Posterior vena cava (tissue), 2 donors: ENCODE measurements around the gene PLCXD3. TPM values are rescaled to one million over a fixed set of nuclear protein-coding genes. Genes with fewer than 3 reads are reported as not detected.

ENCODE experiments used
- DNase-seq: peaks from one replicate; pipeline ENCODE4 v3.0.0-alpha.2; 2020; ENCODE audit warnings: low spot score
- intact Hi-C, 2 donors: fragments of 100-400 bp; cut with DNase I; formaldehyde crosslinking; loops; one replicate each; pipeline versions ENCODE4 v1.14.1 to v1.14.2; 2022 to 2023
- total RNA-seq, 2 donors: library from RNA; stranded (reverse); fragmentation: NEBNext Ultra II Directional; extraction: Animal tissue kit (Norgen Biotek cat#: 25700); gene quantifications; one replicate each; pipeline ENCODE4 v1.2.1, GENCODE V29; 2021
- donor health status: DM: yes; HTN: yes; CAD: no.
- donor health status: DM: yes; HTN: yes; CAD: no.

Gene PLCXD3
- total RNA-seq, 2 donors from 2014 or later, result 22.0 to 24.4 TPM

- no peak for DNase-seq
- intact Hi-C loops, result loop anchor here in 1 of 2 donors (5.0 kb wide), 1 partner anchor 1159 kb away; no protein-coding TSS in a partner anchor
These were observed 244.0 kb downstream of the PLCXD3 start for GRCh38 chr5:41266377-41266776.

- no peak for DNase-seq
- intact Hi-C loops, result no loop called here
These were observed 246.4 kb downstream of the PLCXD3 start for GRCh38 chr5:41264019-41264418.

DNA sequence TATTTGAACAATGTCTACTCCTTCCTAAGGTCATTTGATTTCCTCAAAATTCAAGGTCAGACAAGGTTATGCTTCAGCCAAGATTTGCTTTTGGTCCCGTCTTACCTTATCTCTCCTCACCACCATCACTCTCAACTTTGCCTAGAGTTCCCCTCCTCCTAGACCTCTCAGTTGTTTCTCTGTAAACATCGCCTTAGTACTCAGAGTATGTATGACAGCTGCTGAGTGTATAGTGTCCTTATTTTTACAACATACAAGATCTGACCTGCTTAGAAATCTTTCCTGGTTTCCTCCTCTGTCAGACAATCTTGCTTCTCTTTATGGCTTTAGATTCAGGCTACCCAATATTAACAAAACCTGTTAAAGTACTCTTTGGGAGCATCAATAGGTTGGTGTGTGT lies 247.1 kb downstream of the PLCXD3 start:
- intact Hi-C loops, result no loop called here
- DNase-seq, result no peak
